Gastrocnemius medialis (tissue), 4 donors: ENCODE data around the gene WDR6. TPM values are rescaled to one million over a fixed set of nuclear protein-coding genes. Genes with fewer than 3 reads are reported as not detected.

Experiments
- ATAC-seq, 2 donors: fragments of 150-250 bp; one replicate each; pipeline ENCODE4 v1.9.1; 2016
- DNase-seq, 2 donors: peaks; one replicate each; pipeline ENCODE4 v3.0.0-alpha.2; 2019
- H3K27ac ChIP-seq, 4 donors: fragments of 200-600 bp; sonication (generic); 1 replicate in 1 of 4; 2 replicates in 3 of 4; pipeline ENCODE4 v1.5.1; 2016 to 2018; ENCODE audit warnings: mild to moderate bottlenecking in 2 of 4, moderate library complexity in 1 of 4
- H3K27me3 ChIP-seq, 3 donors: fragments of 200-600 bp; sonication (generic) in 2 of 3; 1 replicate in 1 of 3; 2 replicates in 2 of 3; pipeline versions ENCODE4 v1.5.1 to v1.6.0; 2016 to 2019; ENCODE audit warnings: mild to moderate bottlenecking in 1 of 3, moderate library complexity in 1 of 3
- H3K36me3 ChIP-seq, 2 donors: fragments of 200-600 bp; sonication (generic) in 1 of 2; one replicate each; pipeline ENCODE4 v1.5.1; 2017 to 2018
- H3K4me1 ChIP-seq, 2 donors: fragments of 200-600 bp; sonication (generic) in 1 of 2; one replicate each; pipeline ENCODE4 v1.5.1; 2016 to 2017; ENCODE audit warnings: mild to moderate bottlenecking in 2 of 2
- H3K4me3 ChIP-seq, 4 donors: fragments of 200-600 bp; sonication (generic) in 3 of 4; 1 replicate in 1 of 4; 2 replicates in 3 of 4; pipeline ENCODE4 v1.5.1; 2016 to 2019; ENCODE audit warnings: mild to moderate bottlenecking in 2 of 4
- H3K9me3 ChIP-seq, 3 donors: fragments of 200-600 bp; sonication (generic) in 2 of 3; 1 replicate in 1 of 3; 2 replicates in 2 of 3; pipeline ENCODE4 v1.5.1; 2016 to 2019
- CTCF ChIP-seq, 5 experiments: fragments of 450-650 bp in 3 of 5; fragments of 200-600 bp in 2 of 5; sonication (generic) in 2 of 5; IDR thresholded peaks in 4 of 5; conservative IDR thresholded peaks in 1 of 5; 1 replicate in 4 of 5; 2 replicates in 1 of 5; pipeline ENCODE4 v1.5.1; 2016 to 2019; ENCODE audit warnings: antibody characterized with exemption in 5 of 5, mild to moderate bottlenecking in 3 of 5, moderate library complexity in 3 of 5
- POLR2A ChIP-seq, 2 donors: fragments of 450-650 bp; IDR thresholded peaks; one replicate each; pipeline ENCODE4 v1.6.1; 2017; ENCODE audit warnings: antibody characterized with exemption in 2 of 2, mild to moderate bottlenecking in 2 of 2, moderate library complexity in 2 of 2
- in situ Hi-C, 4 donors: fragments of 200-750 bp; cut with MboI; loops; one replicate each; pipeline versions ENCODE4 v1.15.0 to v1.8.0; 2017; ENCODE audit warnings: low sequenced_read_pairs in 4 of 4
- intact Hi-C: fragments of 100-400 bp; cut with DNase I; formaldehyde crosslinking; loops from one replicate; pipeline ENCODE4 v1.15.1; 2023; ENCODE audit warnings: low total_unique reads
- total RNA-seq, 4 donors: library from RNA; depleted of rRNA; stranded (reverse); fragments of >200 nt; gene quantifications; one replicate each; pipeline versions ENCODE4 v1.1.0 to v1.2.3, GENCODE V29; 2016

Gene WDR6
- total RNA-seq, 4 donors from 2014 or later: 40.4 to 50.9 (median 45.5) TPM

DNA sequence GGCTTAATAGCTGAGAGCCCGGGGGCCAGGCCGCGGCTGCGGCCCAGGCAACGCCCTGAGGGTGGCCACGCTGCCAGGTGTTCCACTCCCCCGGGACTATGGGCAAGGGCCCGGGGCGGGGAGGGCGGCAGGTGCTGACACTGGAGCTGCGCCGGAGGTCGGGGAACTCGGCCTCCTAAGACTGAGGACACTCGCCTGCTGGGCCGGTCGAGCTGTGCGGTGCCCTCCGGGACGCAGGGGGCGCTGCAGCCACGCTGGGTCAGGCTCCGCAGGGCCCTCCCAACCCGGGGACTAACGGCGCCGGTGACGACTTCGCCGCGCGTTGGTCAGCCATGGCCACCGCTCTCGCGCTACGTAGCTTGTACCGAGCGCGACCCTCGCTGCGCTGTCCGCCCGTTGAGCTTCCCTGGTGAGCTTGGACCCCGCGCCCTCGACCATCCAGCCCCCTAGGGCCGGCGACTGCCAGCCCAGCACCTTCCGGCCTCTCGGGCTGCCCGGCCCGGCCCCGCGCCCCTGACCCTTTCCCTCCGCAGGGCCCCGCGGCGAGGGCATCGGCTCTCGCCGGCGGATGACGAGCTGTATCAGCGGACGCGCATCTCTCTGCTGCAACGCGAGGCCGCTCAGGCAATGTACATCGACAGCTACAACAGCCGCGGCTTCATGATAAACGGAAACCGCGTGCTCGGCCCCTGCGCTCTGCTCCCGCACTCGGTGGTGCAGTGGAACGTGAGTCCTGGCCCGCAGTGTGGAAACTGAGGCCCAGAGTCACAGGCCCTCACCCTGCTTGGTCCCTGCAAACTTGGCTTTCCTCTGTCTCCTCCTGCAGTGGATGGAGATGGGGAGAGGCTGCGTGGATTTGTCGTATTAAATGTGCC lies 14.9 kb downstream of the WDR6 start, which contains the start of gene NDUFAF3:
NDUFAF3 (plus strand) TSS at position 309 of the 875 bp plus-strand sequence; CDS start at position 333, 24 bp downstream.
- intact Hi-C loops: loop anchor here (1.0 to 5.0 kb wide), 4 partner anchors 15 to 650 kb away; partner anchors contain the start of genes APEH, LAMB2, QRICH1 and WDR6

GRCh38 chr3:49022688-49023171 lies 15.5 kb downstream of the WDR6 start:
- TF ChIP-seq POLR2A (IDR thresholded peaks at IDR 0.05): no peak
- no peak for TF ChIP-seq CTCF (IDR thresholded peaks at IDR 0.05 in 4 of 5, conservative IDR thresholded peaks at IDR 0.05 in 1 of 5)
- peaks cover 36 to 50% of the 10 kb centered on the region in 2 donors for H3K4me1 ChIP-seq
- no peak for DNase-seq
- H3K27me3 ChIP-seq: no peaks in the 10 kb centered on the region
- H3K27ac ChIP-seq: peak overlapping the region; percentile 97 to 100 (median 98)
- in situ Hi-C loops (no loop called here), intact Hi-C loops (loop anchor here (5.0 kb wide), 2 partner anchors 110 to 650 kb away; partner anchors contain the start of genes APEH and LAMB2)
- ATAC-seq: no peak
- H3K9me3 ChIP-seq: no peaks in the 10 kb centered on the region
- H3K36me3 ChIP-seq: peaks cover 0 to 47% of the 10 kb centered on the region in 2 donors
- peak overlapping the region; percentile 77 to 97 (median 90) for H3K4me3 ChIP-seq

More for the DNA sequence above, 14.9 kb downstream of the WDR6 start, which contains the start of gene NDUFAF3:
- ATAC-seq (peak; percentile 76 to 79), DNase-seq (peak; percentile 91 to 95)
- TF ChIP-seq CTCF (IDR thresholded peaks at IDR 0.05 in 4 of 5, conservative IDR thresholded peaks at IDR 0.05 in 1 of 5): peak; percentile 96 to 99 (median 99)
- peak in 1 of 2 donors; percentile 87 for TF ChIP-seq POLR2A (IDR thresholded peaks at IDR 0.05)
- H3K4me3 ChIP-seq: peak within 1 kb of the TSS; percentile 77 to 97 (median 90)
- H3K4me1 ChIP-seq: peaks cover 42 to 51% of the 10 kb centered on the region in 2 donors
- H3K27me3 ChIP-seq: no peaks in the 10 kb centered on the region
- peak within 1 kb of the TSS; percentile 97 to 100 (median 98) for H3K27ac ChIP-seq
- H3K9me3 ChIP-seq: no peaks in the 10 kb centered on the region
- H3K36me3 ChIP-seq: peaks cover 0 to 40% of the 10 kb centered on the region in 2 donors
- in situ Hi-C loops: no loop called here

GRCh38 chr3:49023775-49024174 lies 16.6 kb downstream of the WDR6 start:
- DNase-seq (no peak), ATAC-seq (no peak)
- H3K4me1 ChIP-seq: peaks cover 46 to 57% of the 10 kb centered on the region in 2 donors
- in situ Hi-C loops: no loop called here
- H3K27ac ChIP-seq: peak overlapping the region in 1 of 4 donors; percentile 100
- no peaks in the 10 kb centered on the region for H3K27me3 ChIP-seq
- no peaks in the 10 kb centered on the region for H3K9me3 ChIP-seq
- TF ChIP-seq CTCF (IDR thresholded peaks at IDR 0.05 in 4 of 5, conservative IDR thresholded peaks at IDR 0.05 in 1 of 5) (no peak), POLR2A (IDR thresholded peaks at IDR 0.05) (no peak)
- peaks cover 0 to 52% of the 10 kb centered on the region in 2 donors for H3K36me3 ChIP-seq
- H3K4me3 ChIP-seq: no peak overlapping the region
- intact Hi-C loops: loop anchor here (5.0 kb wide), 2 partner anchors 109 to 649 kb away; partner anchors contain the start of genes APEH and LAMB2

DNA sequence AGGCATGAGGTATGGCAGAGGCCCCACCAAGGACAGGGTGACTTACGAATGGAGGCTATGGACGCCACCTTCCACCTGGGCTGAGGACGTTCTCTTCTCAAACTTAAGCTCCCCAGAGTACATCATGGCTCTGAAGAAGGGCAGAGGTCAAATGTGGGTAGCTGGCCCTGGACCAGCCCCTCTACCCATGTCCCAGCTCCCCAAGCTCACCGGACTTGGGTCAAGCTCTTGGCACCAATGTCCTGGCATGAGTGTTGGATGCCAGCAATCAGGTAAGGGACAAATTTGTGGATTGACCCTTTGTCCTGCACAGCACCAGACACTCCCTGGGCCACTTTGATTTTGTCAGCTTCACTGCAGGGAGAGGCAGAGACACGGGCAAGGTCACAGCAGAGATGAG lies 17.3 kb downstream of the WDR6 start:
- in situ Hi-C loops (no loop called here), intact Hi-C loops (loop anchor here (5.0 kb wide), 2 partner anchors 108 to 648 kb away; partner anchors contain the start of genes APEH and LAMB2)
- ATAC-seq (no peak), DNase-seq (no peak)
- H3K27ac ChIP-seq: peak overlapping the region in 1 of 4 donors; percentile 96
- H3K4me1 ChIP-seq: peaks cover 40 to 54% of the 10 kb centered on the region in 2 donors
- H3K27me3 ChIP-seq: no peaks in the 10 kb centered on the region
- H3K9me3 ChIP-seq: no peaks in the 10 kb centered on the region
- peaks cover 0 to 52% of the 10 kb centered on the region in 2 donors for H3K36me3 ChIP-seq
- no peak overlapping the region for H3K4me3 ChIP-seq
- TF ChIP-seq CTCF (IDR thresholded peaks at IDR 0.05 in 4 of 5, conservative IDR thresholded peaks at IDR 0.05 in 1 of 5) (no peak), POLR2A (IDR thresholded peaks at IDR 0.05) (no peak)
